D721Med (cell line): Measurements from ENCODE around the gene PKDCC.

Experiments used
- DNase-seq: peaks from one replicate; pipeline ENCODE4 v3.0.0; 2011; ENCODE audit warnings: low spot score; ENCODE audit not compliant: insufficient read length
- FAIRE-seq: peaks from 2 replicates; lab custom pipeline; 2011; peaks lifted over from hg19 to GRCh38; lab: Jason Lieb, UNC
- CTCF ChIP-seq: IDR thresholded peaks from 2 replicates; pipeline ENCODE4 v1.5.1; 2012; ENCODE audit warnings: mild to moderate bottlenecking, control low read depth; ENCODE audit not compliant: insufficient read depth; ENCODE audit errors: missing control alignments

Gene PKDCC

GRCh38 chr2:42071791-42072190, 24.0 kb downstream of the PKDCC start:
- no peak for DNase-seq
- TF ChIP-seq CTCF, result no peak
- FAIRE-seq, result no peak

GRCh38 chr2:42072349-42073118, 24.7 kb downstream of the PKDCC start:
- no peak for TF ChIP-seq CTCF
- DNase-seq (no peak), FAIRE-seq (no peak)

- DNase-seq (no peak), FAIRE-seq (no peak)
- no peak for TF ChIP-seq CTCF
Measured at GRCh38 chr2:42073739-42074503, 26.1 kb downstream of the PKDCC start.

GRCh38 chr2:42074661-42075060, 26.8 kb downstream of the PKDCC start:
- FAIRE-seq (no peak), DNase-seq (no peak)
- no peak for TF ChIP-seq CTCF

GRCh38 chr2:42076357-42077225, 28.8 kb downstream of the PKDCC start:
- FAIRE-seq (no peak), DNase-seq (no peak)
- TF ChIP-seq CTCF, result no peak

GRCh38 chr2:42077343-42077742, 29.5 kb downstream of the PKDCC start:
- FAIRE-seq (no peak), DNase-seq (no peak)
- TF ChIP-seq CTCF, result peak; percentile 1
